Measurements from ENCODE around the gene MGLL.

GRCh38 chr3:127711896-127712295 lies 110.4 kb downstream of the MGLL start:
- TF ChIP-seq CTCF (IDR thresholded peaks at IDR 0.05; ENCODE audit: insufficient read depth, low read length) (no peak), POLR2AphosphoS5 (IDR thresholded peaks at IDR 0.05; ENCODE audit: low read depth) (no peak)

Measured in HL-60 (cell line).